CD4-positive, alpha-beta T cell treated with Interleukin-15 for 4 hours (primary cell): Measurements from ENCODE around the gene PER3.

Experiments used
- DNase-seq: peaks from one replicate; pipeline ENCODE4 v3.0.0-alpha.2; 2020; ENCODE audit warnings: low spot score

The PER3 gene

GRCh38 chr1:7838714-7839113 lies 54.6 kb downstream of the PER3 start:
- DNase-seq, result no peak

GRCh38 chr1:7839526-7839925 lies 55.4 kb downstream of the PER3 start:
- no peak for DNase-seq

GRCh38 chr1:7842517-7842916 lies 58.4 kb downstream of the PER3 start:
- DNase-seq, result no peak

- DNase-seq, result no peak
These were observed 61.7 kb downstream of the PER3 start for GRCh38 chr1:7845761-7846160.

GRCh38 chr1:7846656-7847055 lies 62.6 kb downstream of the PER3 start:
- DNase-seq, result no peak

GRCh38 chr1:7847599-7847998 lies 63.5 kb downstream of the PER3 start:
- no peak for DNase-seq

GRCh38 chr1:7850786-7851185 lies 66.7 kb downstream of the PER3 start:
- no peak for DNase-seq

- DNase-seq, result no peak
These were observed 69.0 kb downstream of the PER3 start, which contains the start of gene UTS2 for GRCh38 chr1:7852804-7853683. Gene UTS2 (minus strand): TSS chr1:7853065. CDS start chr1:7853003, 62 bp downstream.

GRCh38 chr1:7853684-7854026 lies 69.6 kb downstream of the PER3 start:
- DNase-seq, result no peak

GRCh38 chr1:7856345-7856744 lies 72.3 kb downstream of the PER3 start:
- DNase-seq, result no peak

- no peak for DNase-seq
These were observed 72.9 kb downstream of the PER3 start for GRCh38 chr1:7857000-7857399.

- no peak for DNase-seq
These were observed 73.9 kb downstream of the PER3 start for GRCh38 chr1:7857985-7858384.

- no peak for DNase-seq
These were observed 75.3 kb downstream of the PER3 start for GRCh38 chr1:7859406-7859805.

- no peak for DNase-seq
These were observed 76.0 kb downstream of the PER3 start for GRCh38 chr1:7860130-7860529.

- no peak for DNase-seq
These were observed 77.4 kb downstream of the PER3 start for GRCh38 chr1:7861452-7861851.

GRCh38 chr1:7862211-7863060 lies 78.3 kb downstream of the PER3 start:
- no peak for DNase-seq

GRCh38 chr1:7863756-7864328 lies 79.8 kb downstream of the PER3 start:
- no peak for DNase-seq

GRCh38 chr1:7865978-7866377 lies 81.9 kb downstream of the PER3 start:
- no peak for DNase-seq

GRCh38 chr1:7868070-7868780 lies 84.1 kb downstream of the PER3 start:
- no peak for DNase-seq

- DNase-seq, result no peak
These were observed 85.2 kb downstream of the PER3 start for GRCh38 chr1:7869136-7869920.

GRCh38 chr1:7871136-7871535 lies 87.0 kb downstream of the PER3 start:
- DNase-seq, result no peak
